Testis (tissue), 3 donors: ENCODE data around the gene HSD17B2. TPM values are rescaled to one million over a fixed set of nuclear protein-coding genes. Genes with fewer than 3 reads are reported as not detected.
"Not testable (repeated sequence)": the region's sequence is repeated elsewhere in the genome, so short reads cannot be mapped to it uniquely, and the experiment has no call there.

Source experiments
- DNase-seq: peaks from one replicate; pipeline ENCODE4 v3.0.0-alpha.2; 2019
- H3K27ac ChIP-seq, 2 donors: fragments of 200-600 bp; sonication (generic); one replicate each; pipeline ENCODE4 v1.5.1; 2019
- H3K27me3 ChIP-seq: fragments of 200-600 bp; sonication (generic); one replicate; pipeline ENCODE4 v1.5.1; 2019
- H3K36me3 ChIP-seq: fragments of 200-600 bp; sonication (generic); one replicate; pipeline ENCODE4 v1.5.1; 2017; ENCODE audit warnings: low read depth; ENCODE audit errors: missing control alignments
- H3K4me1 ChIP-seq: fragments of 200-600 bp; sonication (generic); one replicate; pipeline ENCODE4 v1.5.1; 2019
- H3K4me3 ChIP-seq, 2 donors: fragments of 200-600 bp; sonication (generic); one replicate each; pipeline ENCODE4 v1.5.1; 2017 to 2019
- H3K9me3 ChIP-seq: fragments of 200-600 bp; sonication (generic); one replicate; pipeline ENCODE4 v1.5.1; 2017
- CTCF ChIP-seq, 3 experiments: fragments of 450-650 bp in 2 of 3; fragments of 200-600 bp in 1 of 3; sonication (generic) in 1 of 3; IDR thresholded peaks; one replicate each; pipeline ENCODE4 v1.5.1; 2016 to 2019; ENCODE audit warnings: antibody characterized with exemption in 3 of 3, mild to moderate bottlenecking in 2 of 3, moderate library complexity in 1 of 3
- POLR2A ChIP-seq: fragments of 450-650 bp; IDR thresholded peaks from one replicate; pipeline ENCODE4 v1.6.1; 2017; ENCODE audit warnings: antibody characterized with exemption, mild to moderate bottlenecking, moderate library complexity
- WGBS, 2 donors: methylation state at CpG; one replicate each; pipeline ENCODE4 v1.1.5; 2018; 5-methylcytosine and 5-hydroxymethylcytosine counted together
- intact Hi-C: fragments of 100-400 bp; cut with DNase I; formaldehyde crosslinking; loops from one replicate; pipeline ENCODE4 v1.15.1; 2023; ENCODE audit warnings: low total_unique reads
- polyA plus RNA-seq: library from polyadenylated mRNA; stranded (reverse); fragments of 350-450 nt; fragmentation: Illumina TruSeq; extraction: RNeasy Lipid Tissue Mini Kit (QIAGEN cat#74804); gene quantifications from one replicate; pipeline ENCODE4 v1.2.3, GENCODE V29; 2014; ENCODE audit warnings: low read depth, low replicate concordance; ENCODE audit not compliant: insufficient read depth
- total RNA-seq, 2 donors: library from RNA; depleted of rRNA; stranded (reverse); fragments of >200 nt; gene quantifications; one replicate each; pipeline ENCODE4 v1.2.3, GENCODE V29; 2016

Gene HSD17B2
- total and polyA plus RNA-seq, 3 donors from 2014 or later: 0.71 TPM; not detected in 2

GRCh38 chr16:82005027-82005830 lies 29.8 kb upstream of the HSD17B2 start:
- H3K4me3 ChIP-seq: no peak overlapping the region

GRCh38 chr16:82006036-82006435 lies 29.0 kb upstream of the HSD17B2 start:
- Histone ChIP-seq H3K4me1 (no peaks in the 10 kb centered on the region), H3K4me3 (no peak overlapping the region), H3K9me3 (no peaks in the 10 kb centered on the region), H3K27me3 (no peaks in the 10 kb centered on the region), H3K27ac (no peak overlapping the region), H3K36me3 (no peaks in the 10 kb centered on the region)
- intact Hi-C loops: no loop called here
- DNase-seq: no peak
- TF ChIP-seq POLR2A: no peak
- TF ChIP-seq CTCF (IDR thresholded peaks at IDR 0.05): no peak
- WGBS, 2 donors: 84 to 89% methylated on average over 5 of the region's 5 CpGs

More at GRCh38 chr16:82005027-82005830, 29.8 kb upstream of the HSD17B2 start:
- Histone ChIP-seq H3K9me3 (no peaks in the 10 kb centered on the region), H3K27ac (no peak overlapping the region), H3K4me1 (no peaks in the 10 kb centered on the region), H3K36me3 (no peaks in the 10 kb centered on the region), H3K27me3 (no peaks in the 10 kb centered on the region)
- WGBS, 2 donors: 40 to 47% methylated on average over 6 of the region's 6 CpGs
- no peak for DNase-seq
- intact Hi-C loops: no loop called here
- no peak for TF ChIP-seq CTCF (IDR thresholded peaks at IDR 0.05)
- no peak for TF ChIP-seq POLR2A

GRCh38 chr16:82007189-82007588 lies 27.9 kb upstream of the HSD17B2 start:
- H3K27ac ChIP-seq: no peak overlapping the region
- no peaks in the 10 kb centered on the region for H3K36me3 ChIP-seq
- TF ChIP-seq CTCF (IDR thresholded peaks at IDR 0.05) (no peak), POLR2A (no peak)
- H3K9me3 ChIP-seq: no peaks in the 10 kb centered on the region
- intact Hi-C loops: no loop called here
- H3K4me3 ChIP-seq: no peak overlapping the region
- no peaks in the 10 kb centered on the region for H3K27me3 ChIP-seq
- WGBS, 2 donors: 79 to 89% methylated on average over 1 to 2 of the region's 2 CpGs
- no peaks in the 10 kb centered on the region for H3K4me1 ChIP-seq
- no peak for DNase-seq

- Histone ChIP-seq H3K4me1 (no peaks in the 10 kb centered on the region), H3K36me3 (no peaks in the 10 kb centered on the region), H3K27ac (no peak overlapping the region), H3K9me3 (no peaks in the 10 kb centered on the region), H3K27me3 (no peaks in the 10 kb centered on the region), H3K4me3 (no peak overlapping the region)
- intact Hi-C loops: no loop called here
- DNase-seq: no peak
- no peak for TF ChIP-seq POLR2A
- TF ChIP-seq CTCF (IDR thresholded peaks at IDR 0.05): no peak
- WGBS, 2 donors: 86 to 93% methylated on average over 8 to 9 of the region's 9 CpGs
These were observed 26.0 kb upstream of the HSD17B2 start for GRCh38 chr16:82008957-82009592.

GRCh38 chr16:82009789-82010188 lies 25.3 kb upstream of the HSD17B2 start:
- intact Hi-C loops, H3K36me3 ChIP-seq, H3K27ac ChIP-seq, H3K27me3 ChIP-seq, H3K4me1 ChIP-seq, DNase-seq, H3K9me3 ChIP-seq, H3K4me3 ChIP-seq: not testable (repeated sequence)
- 85 to 88% methylated on average over 4 of the region's 4 CpGs for WGBS, 2 donors
